HFFc6 (cell line): ENCODE results near the gene NCAM1. TPM values are rescaled to one million over a fixed set of nuclear protein-coding genes. Genes with fewer than 3 reads are reported as not detected.

Experiments used
- DNase-seq: peaks from one replicate; pipeline ENCODE4 v3.0.0-alpha.2; 2018
- H3K27ac Mint-ChIP-seq: 2 replicates; pipeline ENCODE4 v1.8.0; 2020; ENCODE audit warnings: mild to moderate bottlenecking, mixed read lengths
- H3K27me3 Mint-ChIP-seq: 2 replicates; pipeline ENCODE4 v1.8.0; 2021; ENCODE audit warnings: mild to moderate bottlenecking, moderate library complexity, mixed read lengths; ENCODE audit not compliant: insufficient read depth
- H3K36me3 Mint-ChIP-seq: 2 replicates; pipeline ENCODE4 v1.8.0; 2021; ENCODE audit warnings: low read depth, mixed read lengths
- H3K4me1 Mint-ChIP-seq: 2 replicates; pipeline ENCODE4 v1.8.0; 2020; ENCODE audit warnings: low read depth, mixed read lengths
- H3K4me3 Mint-ChIP-seq: 2 replicates; pipeline ENCODE4 v1.8.0; 2020; ENCODE audit warnings: mild to moderate bottlenecking, moderate library complexity, mixed read lengths
- H3K9me3 Mint-ChIP-seq: 2 replicates; pipeline ENCODE4 v1.8.0; 2020; ENCODE audit warnings: mild to moderate bottlenecking, mixed read lengths
- CTCF ChIP-seq: fragments of 200-600 bp; sonication (generic); IDR thresholded peaks from 2 replicates; pipeline ENCODE4 v1.5.0; 2021; ENCODE audit warnings: antibody characterized with exemption, mild to moderate bottlenecking
- total RNA-seq, 6 experiments: library from RNA; stranded (reverse); fragmentation: NEBNext Ultra II Directional; extraction: Animal tissue kit (Norgen Biotek cat#: 25700); gene quantifications; 2 replicates in 1 of 6; 3 replicates in 5 of 6; pipeline ENCODE4 v1.2.3, GENCODE V29; 2021

The NCAM1 gene
- total RNA-seq, 6 experiments from 2014 or later: 0.20 TPM; not detected in 5

GRCh38 chr11:113283881-113284280 is 322.7 kb downstream of the NCAM1 start:
- no peaks in the 10 kb centered on the region for H3K9me3 Mint-ChIP-seq
- H3K36me3 Mint-ChIP-seq: no peaks in the 10 kb centered on the region
- TF ChIP-seq CTCF: no peak

GRCh38 chr11:113286009-113286408 is 324.8 kb downstream of the NCAM1 start:
- peaks cover 2% of the 10 kb centered on the region for H3K27me3 Mint-ChIP-seq
- TF ChIP-seq CTCF: no peak

More at GRCh38 chr11:113283881-113284280, 322.7 kb downstream of the NCAM1 start:
- no peaks in the 10 kb centered on the region for H3K4me1 Mint-ChIP-seq
- H3K4me3 Mint-ChIP-seq: no peak overlapping the region
- no peak overlapping the region for H3K27ac Mint-ChIP-seq
- no peak for DNase-seq
- H3K27me3 Mint-ChIP-seq: peaks cover 2% of the 10 kb centered on the region

GRCh38 chr11:113286509-113287497 is 325.6 kb downstream of the NCAM1 start:
- peaks cover 2% of the 10 kb centered on the region for H3K27me3 Mint-ChIP-seq
- H3K4me3 Mint-ChIP-seq: no peak overlapping the region
- no peaks in the 10 kb centered on the region for H3K36me3 Mint-ChIP-seq
- no peaks in the 10 kb centered on the region for H3K9me3 Mint-ChIP-seq
- H3K4me1 Mint-ChIP-seq: no peaks in the 10 kb centered on the region
- no peak overlapping the region for H3K27ac Mint-ChIP-seq
- no peak for DNase-seq
- no peak for TF ChIP-seq CTCF

More at GRCh38 chr11:113286009-113286408, 324.8 kb downstream of the NCAM1 start:
- H3K27ac Mint-ChIP-seq: no peak overlapping the region
- H3K4me3 Mint-ChIP-seq: no peak overlapping the region
- H3K36me3 Mint-ChIP-seq: no peaks in the 10 kb centered on the region
- DNase-seq: no peak
- no peaks in the 10 kb centered on the region for H3K9me3 Mint-ChIP-seq
- H3K4me1 Mint-ChIP-seq: no peaks in the 10 kb centered on the region

- DNase-seq: no peak
- Mint-ChIP-seq H3K27ac (no peak overlapping the region), H3K4me1 (no peaks in the 10 kb centered on the region), H3K27me3 (peaks cover 2% of the 10 kb centered on the region), H3K36me3 (no peaks in the 10 kb centered on the region), H3K4me3 (no peak overlapping the region), H3K9me3 (no peaks in the 10 kb centered on the region)
- no peak for TF ChIP-seq CTCF
Observed at GRCh38 chr11:113287801-113288200, 326.6 kb downstream of the NCAM1 start.

GRCh38 chr11:113288286-113288863 is 327.2 kb downstream of the NCAM1 start:
- Mint-ChIP-seq H3K27me3 (peaks cover 2% of the 10 kb centered on the region), H3K9me3 (no peaks in the 10 kb centered on the region), H3K4me3 (no peak overlapping the region), H3K27ac (no peak overlapping the region), H3K36me3 (no peaks in the 10 kb centered on the region), H3K4me1 (no peaks in the 10 kb centered on the region)
- DNase-seq: no peak
- no peak for TF ChIP-seq CTCF
